ENCODE data around the gene RAB3D. TPM values are rescaled to one million over a fixed set of nuclear protein-coding genes. Genes with fewer than 3 reads are reported as not detected.

Gene RAB3D
- total RNA-seq, 2 donors from 2014 or later = 47.1 to 51.6 TPM

DNA sequence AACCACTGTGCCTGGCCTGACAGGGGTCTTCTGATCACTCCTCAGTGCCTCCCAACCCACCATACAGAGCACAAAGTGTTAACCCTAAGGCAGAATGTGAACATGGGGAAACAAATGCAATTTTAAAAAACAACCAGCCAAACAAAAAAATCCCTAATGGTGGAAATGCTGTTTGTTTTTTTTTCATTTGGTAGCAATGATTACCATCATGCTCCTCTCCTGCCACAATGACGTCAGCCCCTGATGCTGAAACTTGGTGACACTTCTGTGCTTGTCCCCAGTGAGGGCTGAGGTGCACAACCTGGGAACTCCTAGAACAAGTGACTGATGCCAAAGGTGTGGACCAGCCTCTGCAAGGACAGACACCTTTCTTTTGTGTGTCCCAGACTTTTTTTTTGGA is 47.5 kb downstream of the RAB3D start:
- TF ChIP-seq, protein P1, sequence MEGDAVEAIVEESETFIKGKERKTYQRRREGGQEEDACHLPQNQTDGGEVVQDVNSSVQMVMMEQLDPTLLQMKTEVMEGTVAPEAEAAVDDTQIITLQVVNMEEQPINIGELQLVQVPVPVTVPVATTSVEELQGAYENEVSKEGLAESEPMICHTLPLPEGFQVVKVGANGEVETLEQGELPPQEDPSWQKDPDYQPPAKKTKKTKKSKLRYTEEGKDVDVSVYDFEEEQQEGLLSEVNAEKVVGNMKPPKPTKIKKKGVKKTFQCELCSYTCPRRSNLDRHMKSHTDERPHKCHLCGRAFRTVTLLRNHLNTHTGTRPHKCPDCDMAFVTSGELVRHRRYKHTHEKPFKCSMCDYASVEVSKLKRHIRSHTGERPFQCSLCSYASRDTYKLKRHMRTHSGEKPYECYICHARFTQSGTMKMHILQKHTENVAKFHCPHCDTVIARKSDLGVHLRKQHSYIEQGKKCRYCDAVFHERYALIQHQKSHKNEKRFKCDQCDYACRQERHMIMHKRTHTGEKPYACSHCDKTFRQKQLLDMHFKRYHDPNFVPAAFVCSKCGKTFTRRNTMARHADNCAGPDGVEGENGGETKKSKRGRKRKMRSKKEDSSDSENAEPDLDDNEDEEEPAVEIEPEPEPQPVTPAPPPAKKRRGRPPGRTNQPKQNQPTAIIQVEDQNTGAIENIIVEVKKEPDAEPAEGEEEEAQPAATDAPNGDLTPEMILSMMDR (IDR thresholded peaks at IDR 0.05) = no peak
- TF ChIP-seq POLR2A (IDR thresholded peaks at IDR 0.05) = no peak
- no peak for DNase-seq
- Histone ChIP-seq H3K9me3 (no peaks in the 10 kb centered on the region), H3K27me3 (no peaks in the 10 kb centered on the region), H3K27ac (no peak overlapping the region), H3K36me3 (replicated peaks in 1 of 2; ENCODE audit: insufficient read depth in 1 of 2, low read depth in 2 of 2) (no peaks in the 10 kb centered on the region), H3K4me3 (no peak overlapping the region), H3K4me1 (peaks cover 10% of the 10 kb centered on the region)
- ATAC-seq = no peak
- intact Hi-C loops (cut with DNase I) = loop anchor here (5.0 to 10.0 kb wide), 3 partner anchors 155 to 293 kb away; partner anchors contain the start of gene ELAVL3
- WGBS, 2 donors = 38 to 44% methylated on average over 1 of the region's 1 CpG

DNA sequence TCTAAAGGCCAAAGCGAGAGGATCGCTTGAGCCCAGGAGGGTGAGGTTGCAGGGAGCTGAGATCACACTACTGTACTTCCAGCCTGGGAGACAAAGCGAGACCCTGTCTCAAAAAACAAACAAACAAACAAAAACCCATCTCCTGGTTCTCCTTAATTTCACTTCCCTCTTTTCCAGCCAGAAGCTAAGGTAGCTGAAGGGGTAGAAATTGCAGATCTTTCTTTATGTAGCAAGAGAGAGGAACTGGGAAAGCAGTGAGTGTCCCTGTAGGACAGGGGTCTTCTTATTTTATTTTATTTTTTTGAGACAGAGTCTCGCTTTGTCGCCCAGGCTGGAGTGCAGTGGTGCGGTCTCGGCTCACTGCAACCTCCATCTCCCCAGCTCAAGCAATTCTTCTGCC is 48.0 kb downstream of the RAB3D start:
- Histone ChIP-seq H3K27me3 (no peaks in the 10 kb centered on the region), H3K9me3 (no peaks in the 10 kb centered on the region), H3K36me3 (replicated peaks in 1 of 2; ENCODE audit: insufficient read depth in 1 of 2, low read depth in 2 of 2) (no peaks in the 10 kb centered on the region), H3K27ac (no peak overlapping the region), H3K4me1 (peaks cover 10% of the 10 kb centered on the region), H3K4me3 (no peak overlapping the region)
- no peak for ATAC-seq
- WGBS, 2 donors = 83 to 87% methylated on average over 7 of the region's 7 CpGs
- intact Hi-C loops (cut with DNase I) = loop anchor here (5.0 to 10.0 kb wide), 3 partner anchors 156 to 293 kb away; partner anchors contain the start of gene ELAVL3
- no peak for DNase-seq
- TF ChIP-seq, protein P1 (IDR thresholded peaks at IDR 0.05) = no peak
- no peak for TF ChIP-seq POLR2A (IDR thresholded peaks at IDR 0.05)

DNA sequence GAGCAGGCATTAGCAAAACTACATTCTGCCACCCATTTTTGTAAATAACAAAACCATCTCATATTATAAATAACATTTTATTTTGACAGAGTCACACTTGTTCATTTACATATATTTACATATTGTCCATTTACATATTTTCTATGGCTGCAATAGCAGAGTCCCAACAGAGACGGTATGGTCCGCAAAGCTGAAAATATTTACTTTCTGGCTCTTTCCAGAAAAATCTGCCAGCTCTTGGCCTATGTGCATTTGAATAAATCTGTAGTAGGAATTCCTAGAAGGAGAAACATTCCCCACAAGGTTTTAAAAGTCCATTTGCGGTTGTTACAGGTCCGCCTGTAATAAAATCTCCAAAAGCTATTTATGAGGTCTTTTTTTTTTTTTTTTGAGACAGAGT is 49.2 kb downstream of the RAB3D start:
- WGBS, 2 donors = 79 to 92% methylated on average over 4 of the region's 4 CpGs
- no peak for TF ChIP-seq POLR2A (IDR thresholded peaks at IDR 0.05)
- intact Hi-C loops (cut with DNase I) = loop anchor here (5.0 to 10.0 kb wide), 3 partner anchors 157 to 295 kb away; partner anchors contain the start of gene ELAVL3
- Histone ChIP-seq H3K36me3 (replicated peaks in 1 of 2; ENCODE audit: insufficient read depth in 1 of 2, low read depth in 2 of 2) (no peaks in the 10 kb centered on the region), H3K27me3 (no peaks in the 10 kb centered on the region), H3K4me1 (peaks cover 10% of the 10 kb centered on the region), H3K9me3 (no peaks in the 10 kb centered on the region), H3K27ac (no peak overlapping the region), H3K4me3 (no peak overlapping the region)
- DNase-seq = no peak
- no peak for ATAC-seq

DNA sequence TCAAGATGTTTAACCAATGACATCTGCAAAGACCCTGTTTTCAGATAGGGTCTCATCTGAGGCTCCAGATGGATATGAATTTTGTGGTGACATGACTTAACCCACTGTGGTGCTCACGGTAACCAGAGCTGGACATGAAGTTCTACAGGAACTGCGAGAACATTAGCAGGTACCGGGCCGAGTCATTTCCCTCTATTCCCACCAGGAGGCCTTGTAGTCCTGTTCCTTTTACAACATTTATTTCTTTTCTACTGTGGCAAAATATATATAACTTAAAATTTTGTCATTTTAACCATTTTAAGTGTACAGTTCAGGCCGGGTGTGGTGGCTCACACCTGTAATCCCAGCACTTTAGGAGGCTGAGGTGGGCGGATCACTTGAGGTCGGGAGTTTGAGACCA is 51.1 kb downstream of the RAB3D start:
- H3K9me3 ChIP-seq = no peaks in the 10 kb centered on the region
- DNase-seq (peak in 1 of 4 donors; percentile 24), ATAC-seq (no peak)
- no peak overlapping the region for H3K27ac ChIP-seq
- no peak overlapping the region for H3K4me3 ChIP-seq
- peaks cover 2% of the 10 kb centered on the region for H3K4me1 ChIP-seq
- intact Hi-C loops (cut with DNase I) = no loop called here
- TF ChIP-seq, protein P1 (IDR thresholded peaks at IDR 0.05) = peak in 5 of 7 experiments; percentile 17 to 36 (median 26)
- TF ChIP-seq POLR2A (IDR thresholded peaks at IDR 0.05) = no peak
- H3K27me3 ChIP-seq = no peaks in the 10 kb centered on the region
- H3K36me3 ChIP-seq (replicated peaks in 1 of 2; ENCODE audit: insufficient read depth in 1 of 2, low read depth in 2 of 2) = no peaks in the 10 kb centered on the region
- WGBS, 2 donors = 57 to 76% methylated on average over 7 of the region's 7 CpGs

DNA sequence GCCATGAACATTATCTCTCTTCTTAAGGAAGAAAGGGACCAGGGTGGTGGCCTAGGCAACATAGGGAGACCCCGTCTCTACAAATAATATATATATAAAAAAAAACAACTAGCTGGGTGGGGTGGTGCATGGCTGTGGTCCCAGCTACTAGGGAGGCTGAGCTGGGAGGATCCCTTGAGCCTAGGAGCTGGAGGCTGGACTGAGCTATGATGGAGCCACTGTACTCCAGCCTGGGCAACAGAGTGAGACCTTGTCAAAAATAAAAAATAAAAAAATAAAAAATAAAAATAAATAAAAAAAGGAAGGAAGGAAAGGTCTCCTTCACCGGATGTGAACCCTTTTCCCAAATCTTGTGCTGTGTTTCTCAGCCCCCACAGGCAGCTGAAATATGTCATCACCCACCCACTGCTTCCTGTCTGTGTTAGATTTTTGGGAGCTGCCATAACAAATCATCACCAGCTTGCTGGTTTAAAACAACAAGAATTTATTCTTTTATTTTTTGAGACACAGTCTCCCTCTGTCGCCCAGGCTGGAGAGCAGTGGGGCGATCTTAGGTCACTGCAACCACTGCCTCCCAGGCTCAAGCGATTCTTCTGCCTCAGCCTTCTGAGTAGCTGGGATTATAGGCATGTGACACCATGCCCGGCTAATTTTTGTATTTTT is 53.0 kb downstream of the RAB3D start:
- Histone ChIP-seq H3K36me3 (replicated peaks in 1 of 2; ENCODE audit: insufficient read depth in 1 of 2, low read depth in 2 of 2) (no peaks in the 10 kb centered on the region), H3K27me3 (no peaks in the 10 kb centered on the region), H3K9me3 (no peaks in the 10 kb centered on the region), H3K4me3 (no peak overlapping the region), H3K27ac (no peak overlapping the region), H3K4me1 (no peaks in the 10 kb centered on the region)
- TF ChIP-seq, protein P1 (IDR thresholded peaks at IDR 0.05) = no peak
- no peak for TF ChIP-seq POLR2A (IDR thresholded peaks at IDR 0.05)
- ATAC-seq (no peak), DNase-seq (peak in 1 of 4 donors; percentile 12)
- WGBS, 2 donors = 59 to 65% methylated on average over 5 to 6 of the region's 6 CpGs
- intact Hi-C loops (cut with DNase I) = no loop called here

Data from body of pancreas (tissue), 4 donors.